Stimulated activated CD4-positive, alpha-beta T cell treated with anti-CD3 and anti-CD28 coated beads, Interleukin-1b, Interleukin-23, amount 100 ng/mL, for 24 hours (primary cell): Measurements from ENCODE around the gene CHST8.
"Not testable (repeated sequence)": the region's sequence is repeated elsewhere in the genome, so short reads cannot be mapped to it uniquely, and the experiment has no call there.

Experiments
- DNase-seq, 4 experiments: peaks; one replicate each; pipeline ENCODE4 v3.0.0-alpha.2; 2020; ENCODE audit warnings: low read depth in 4 of 4, low spot score in 1 of 4

Gene CHST8

DNA sequence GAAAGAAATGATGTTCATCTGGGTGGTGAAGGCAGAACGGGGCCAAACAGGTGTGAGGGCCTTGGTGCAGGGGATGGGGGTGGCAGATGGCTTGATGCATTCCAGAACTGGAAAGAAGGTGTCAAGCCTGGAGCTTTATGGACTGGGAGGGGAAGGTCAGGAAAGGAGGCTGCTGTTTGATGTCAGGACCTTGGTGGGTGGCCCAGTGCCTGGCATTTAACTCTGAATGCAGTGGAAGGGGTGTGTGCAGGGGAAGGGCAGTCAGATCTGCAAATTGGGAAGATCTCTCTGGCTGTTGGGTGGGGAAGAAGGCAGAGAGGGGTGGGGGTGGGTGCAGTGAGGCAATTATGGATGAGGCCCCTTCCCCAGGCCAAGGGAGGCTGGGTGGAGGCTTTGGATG is 186.6 kb downstream of the CHST8 start:
- no peak for DNase-seq

GRCh38 chr19:33809960-33810359 is 188.2 kb downstream of the CHST8 start:
- no peak for DNase-seq

GRCh38 chr19:33810821-33811220 is 189.1 kb downstream of the CHST8 start:
- DNase-seq: no peak

DNA sequence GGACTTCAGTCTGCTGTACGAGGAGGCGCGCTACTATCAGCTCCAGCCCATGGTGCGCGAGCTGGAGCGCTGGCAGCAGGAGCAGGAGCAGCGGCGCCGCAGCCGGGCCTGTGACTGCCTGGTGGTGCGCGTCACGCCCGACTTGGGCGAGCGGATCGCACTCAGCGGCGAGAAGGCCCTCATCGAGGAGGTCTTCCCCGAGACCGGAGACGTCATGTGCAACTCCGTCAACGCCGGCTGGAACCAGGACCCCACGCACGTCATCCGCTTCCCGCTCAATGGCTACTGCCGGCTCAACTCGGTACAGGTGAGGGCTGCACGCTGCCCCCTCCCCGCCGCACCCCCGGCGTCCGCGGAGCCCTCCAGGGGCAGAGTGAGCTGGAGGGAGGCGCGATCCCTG is 189.5 kb downstream of the CHST8 start:
- DNase-seq: no peak

DNA sequence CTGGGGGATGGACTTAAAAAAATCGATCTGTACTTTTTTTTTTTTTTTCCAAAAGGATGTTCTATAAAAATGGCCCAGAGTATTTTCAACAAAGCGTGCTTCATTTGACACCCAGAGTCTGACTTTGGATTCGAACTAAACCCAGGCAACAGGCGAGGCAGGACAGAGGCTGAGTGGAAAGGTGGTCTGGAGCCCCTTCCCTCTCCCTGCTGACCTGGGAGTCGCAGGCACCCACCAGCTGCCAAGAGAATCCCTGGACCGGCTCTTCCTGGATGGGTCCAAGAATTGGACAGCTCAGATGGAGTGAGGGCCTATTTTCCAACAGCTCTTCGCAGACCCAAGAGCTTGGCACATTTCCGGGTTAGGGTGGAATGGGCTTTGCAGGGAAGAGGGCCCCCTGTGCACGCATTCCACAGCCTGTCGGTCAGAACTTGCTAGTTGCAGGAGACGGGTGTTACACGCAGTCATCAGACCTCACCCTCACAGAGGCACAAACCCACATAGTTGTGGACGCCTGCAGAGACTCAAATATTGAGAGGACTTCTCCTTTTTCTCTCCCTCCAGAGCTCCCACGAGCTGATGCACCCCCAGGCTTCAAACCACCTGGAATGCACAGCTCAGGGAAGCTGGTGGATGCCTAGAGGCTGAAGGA is 190.1 kb downstream of the CHST8 start:
- DNase-seq: no peak

- DNase-seq: no peak
Observed at GRCh38 chr19:33812388-33813330, 190.9 kb downstream of the CHST8 start.

DNA sequence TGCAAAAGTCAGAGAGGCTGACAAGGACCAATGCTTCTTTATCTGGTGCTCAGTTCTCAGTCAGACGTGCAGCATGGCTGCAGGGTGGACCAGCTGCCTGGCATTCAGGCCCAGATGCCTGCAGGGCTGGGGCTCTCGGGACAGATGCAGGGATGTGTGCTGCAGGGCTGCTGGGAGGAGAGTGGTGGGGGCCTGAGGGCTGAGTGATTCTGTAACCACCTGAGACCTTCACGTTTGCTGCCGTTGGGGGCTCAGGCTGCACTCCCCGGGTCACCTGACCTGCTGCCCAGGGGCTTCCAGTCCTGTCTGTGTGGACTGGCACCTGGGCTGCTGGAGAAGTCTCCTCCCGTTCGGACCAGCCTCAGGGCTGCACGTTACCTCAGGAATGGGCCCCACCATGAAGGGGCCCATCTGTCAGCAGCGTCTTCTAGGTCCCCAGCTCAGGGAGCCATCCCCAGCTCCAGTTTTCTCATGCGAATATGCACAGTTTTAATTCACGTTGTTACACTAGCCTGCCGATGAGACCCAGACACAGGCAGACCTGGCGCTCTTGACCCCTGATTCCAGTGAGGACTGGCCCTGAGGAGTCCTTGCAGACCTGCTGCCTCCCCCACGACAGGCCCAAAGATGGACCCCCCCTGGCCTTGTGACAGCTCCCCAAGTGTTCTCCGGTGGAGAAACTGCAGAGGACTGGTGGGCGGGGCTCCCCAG is 191.8 kb downstream of the CHST8 start:
- no peak for DNase-seq

DNA sequence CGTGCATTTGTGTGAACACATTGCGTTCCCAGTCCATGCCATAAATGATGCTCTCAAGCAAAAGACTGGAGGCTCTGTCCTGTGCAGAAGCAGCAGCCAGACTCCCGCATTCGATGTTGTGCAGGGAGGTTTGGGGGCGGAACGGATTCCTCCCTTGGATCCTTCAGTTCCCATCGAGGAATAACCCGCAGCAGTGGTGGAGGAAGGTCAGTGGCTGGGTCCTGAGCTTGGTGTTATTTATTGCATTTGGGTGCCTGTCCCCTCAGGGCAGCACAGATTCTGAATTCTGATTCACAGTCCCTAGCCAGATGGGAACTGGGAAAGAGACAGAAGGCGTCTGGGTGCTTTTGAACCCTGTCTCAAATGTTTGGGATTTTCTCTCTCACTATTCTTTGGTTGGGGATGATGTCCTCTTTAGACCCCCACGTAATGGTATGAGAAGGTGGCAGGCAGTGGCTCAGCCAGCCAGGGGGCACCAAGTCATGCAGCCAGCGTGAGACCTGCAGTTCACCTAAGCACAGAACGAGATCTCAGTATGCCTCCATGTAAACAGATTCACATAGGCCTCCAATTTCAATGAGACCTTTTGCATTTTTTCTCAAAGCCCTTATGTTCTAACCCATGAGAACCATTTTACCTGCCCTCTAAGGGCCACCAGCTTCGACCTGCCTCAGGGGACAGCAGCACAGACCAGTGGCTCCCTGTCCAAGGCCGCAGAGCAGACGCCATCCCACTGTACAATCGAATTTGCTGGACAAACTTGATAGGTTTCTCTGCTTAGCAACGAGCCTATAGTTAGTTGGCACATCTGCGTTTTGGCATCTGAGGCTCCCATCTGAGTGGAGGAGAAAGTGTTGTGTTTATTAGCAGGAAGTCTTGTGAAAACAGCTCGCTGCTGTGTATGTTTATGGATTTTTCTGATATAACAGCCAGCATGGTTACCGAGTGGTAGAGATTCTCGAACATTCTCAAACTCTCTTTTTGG is 192.7 kb downstream of the CHST8 start:
- DNase-seq: no peak

- no peak for DNase-seq
Observed at GRCh38 chr19:33815380-33816340, 193.9 kb downstream of the CHST8 start.

DNA sequence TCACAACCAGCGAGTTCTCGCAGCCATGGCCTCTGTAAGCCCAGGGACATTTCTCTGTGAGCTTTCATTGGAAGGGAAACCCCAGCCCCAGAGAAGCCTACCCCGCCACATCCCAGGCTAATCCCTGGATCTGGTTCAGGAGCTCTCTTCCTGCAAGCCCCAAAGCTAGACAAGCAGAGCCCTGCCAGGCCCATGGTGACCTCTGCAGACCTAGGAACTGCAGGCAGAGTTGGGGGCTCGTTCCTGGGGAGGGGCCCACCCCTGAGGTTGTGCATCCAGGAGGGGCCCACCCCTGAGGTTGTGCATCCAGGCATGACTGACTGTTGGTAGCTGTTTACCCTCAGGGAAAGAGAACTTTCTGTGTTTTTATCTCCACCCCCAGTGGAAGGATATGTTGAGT is 196.7 kb downstream of the CHST8 start:
- DNase-seq: no peak

DNA sequence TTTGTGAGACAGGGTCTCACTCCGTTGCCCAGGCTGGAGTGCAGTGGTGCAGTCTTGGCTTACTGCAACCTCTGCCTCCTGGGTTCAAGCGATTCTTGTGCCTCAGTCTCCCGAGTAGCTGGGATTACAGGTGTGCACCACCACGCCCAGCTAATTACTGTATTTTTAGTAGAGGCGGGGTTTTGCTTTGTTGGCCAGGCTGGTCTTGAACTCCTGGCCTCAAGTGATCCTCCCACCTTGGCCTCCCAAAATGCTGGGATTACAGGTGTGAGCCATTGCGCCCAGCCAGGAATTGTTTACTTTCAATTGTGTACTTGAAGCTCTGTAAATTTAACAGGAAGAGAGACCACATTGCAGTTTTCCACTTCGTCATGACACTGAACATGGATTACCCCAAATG is 197.3 kb downstream of the CHST8 start:
- not testable (repeated sequence) for DNase-seq

- DNase-seq: no peak
Observed at GRCh38 chr19:33819506-33819879, 197.7 kb downstream of the CHST8 start.

DNA sequence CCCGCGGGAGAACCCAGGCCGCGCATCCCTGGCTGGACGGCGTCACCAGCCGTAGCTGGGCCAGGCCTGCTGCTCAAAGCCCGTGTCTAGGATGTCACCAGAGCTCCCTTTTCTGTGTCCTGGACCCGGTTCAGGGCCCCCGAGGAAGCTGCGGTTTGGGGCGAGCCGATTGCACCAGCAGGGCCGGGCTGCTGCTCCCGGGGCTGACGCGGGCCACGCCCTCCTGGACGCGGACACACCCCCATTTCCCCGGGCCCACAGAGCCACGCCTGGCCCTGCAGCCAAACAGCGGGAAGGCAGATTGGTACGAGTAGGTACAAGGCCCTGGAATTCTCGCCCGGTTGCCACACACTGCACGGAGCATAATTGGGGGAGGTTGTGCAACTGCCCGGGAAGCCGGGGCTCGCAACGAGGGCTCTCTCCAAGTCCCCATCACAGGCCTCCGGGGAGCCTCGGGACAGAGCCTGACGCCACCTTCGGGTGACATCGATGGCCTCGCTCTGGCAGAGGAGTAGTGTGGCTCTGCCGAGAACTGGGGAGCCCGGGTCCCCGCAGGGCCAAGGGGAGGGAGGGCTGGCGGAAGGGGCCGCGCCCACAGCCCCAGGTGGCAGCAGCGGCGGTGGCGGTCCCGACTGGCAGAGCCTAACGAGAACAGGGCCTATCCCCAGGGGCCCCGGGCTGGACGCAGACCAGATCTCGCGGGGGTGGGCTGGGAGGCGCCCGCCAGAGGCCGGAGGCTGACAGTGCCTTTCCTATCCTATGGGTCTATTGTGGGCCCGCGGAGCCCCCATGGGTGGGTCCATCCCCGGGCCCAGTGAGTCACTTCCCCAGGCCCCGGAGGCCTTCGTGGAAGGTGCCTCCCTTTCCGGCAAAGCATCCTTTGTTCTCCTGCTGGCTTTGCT is 198.4 kb downstream of the CHST8 start:
- peak in 3 of 4 experiments; percentile 30 to 63 (median 40) for DNase-seq

DNA sequence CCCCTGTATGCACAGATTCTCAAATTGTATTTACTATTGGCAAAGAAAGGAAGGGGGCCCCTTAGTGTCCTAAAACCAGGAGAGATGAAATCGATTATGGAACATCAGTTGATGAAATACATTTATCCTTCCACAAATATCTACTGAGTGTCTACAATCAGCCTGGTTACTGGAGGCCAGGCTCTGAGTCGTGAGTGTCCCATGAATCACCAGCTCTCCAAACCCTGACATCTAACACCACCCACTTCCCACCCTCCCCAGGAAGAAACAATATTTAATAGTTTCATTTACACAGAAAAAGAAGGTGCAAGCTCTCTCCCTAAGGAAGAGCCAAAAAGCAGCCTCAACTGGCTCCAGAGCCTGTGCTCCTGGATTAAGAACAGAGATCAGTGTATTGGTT is 200.1 kb downstream of the CHST8 start:
- DNase-seq: no peak
